NCI-H1092 treated with DMSO at 0.1 percent for 48 hours (cell line): ENCODE measurements around the gene BCL7A.

ENCODE experiments used
- DNase-seq: peaks from one replicate; lab custom pipeline; 2025; lab: John Stamatoyannopoulos, UW

BCL7A gene

DNA sequence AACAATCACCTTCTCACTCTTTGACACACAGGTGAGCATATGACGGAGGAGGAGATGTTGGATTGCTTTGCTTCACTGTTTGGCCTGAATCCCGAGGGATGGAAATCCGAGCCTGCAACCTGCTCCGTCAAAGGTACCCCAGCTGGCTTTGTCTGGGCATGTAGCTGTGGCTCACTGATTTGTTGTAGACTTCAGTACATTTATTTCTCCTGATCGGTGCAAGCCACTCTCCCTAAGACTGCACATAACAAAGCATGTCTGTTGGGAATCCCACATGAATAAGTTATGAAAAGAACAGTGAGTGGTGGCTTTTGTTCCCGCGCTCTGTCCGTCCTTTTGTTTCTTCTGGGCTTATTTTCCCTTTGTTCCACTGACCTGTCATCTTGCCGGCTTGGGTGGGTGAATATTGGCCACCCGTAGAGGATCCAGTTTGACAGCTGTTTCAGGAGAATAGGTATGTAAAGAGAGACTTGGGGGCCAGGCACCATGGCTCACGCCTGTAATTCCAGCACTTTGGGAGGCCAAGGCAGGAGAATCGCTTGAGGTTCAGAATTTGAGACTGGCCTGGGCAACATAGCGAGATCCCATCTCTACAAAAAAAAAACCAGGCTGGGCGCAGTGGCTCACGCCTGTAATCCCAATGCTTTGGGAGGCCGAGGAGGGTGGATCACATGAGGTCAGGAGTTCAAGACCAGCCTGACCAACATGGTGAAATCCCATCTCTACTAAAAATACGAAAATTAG lies 20.0 kb upstream of the BCL7A start:
- DNase-seq: no peak

DNA sequence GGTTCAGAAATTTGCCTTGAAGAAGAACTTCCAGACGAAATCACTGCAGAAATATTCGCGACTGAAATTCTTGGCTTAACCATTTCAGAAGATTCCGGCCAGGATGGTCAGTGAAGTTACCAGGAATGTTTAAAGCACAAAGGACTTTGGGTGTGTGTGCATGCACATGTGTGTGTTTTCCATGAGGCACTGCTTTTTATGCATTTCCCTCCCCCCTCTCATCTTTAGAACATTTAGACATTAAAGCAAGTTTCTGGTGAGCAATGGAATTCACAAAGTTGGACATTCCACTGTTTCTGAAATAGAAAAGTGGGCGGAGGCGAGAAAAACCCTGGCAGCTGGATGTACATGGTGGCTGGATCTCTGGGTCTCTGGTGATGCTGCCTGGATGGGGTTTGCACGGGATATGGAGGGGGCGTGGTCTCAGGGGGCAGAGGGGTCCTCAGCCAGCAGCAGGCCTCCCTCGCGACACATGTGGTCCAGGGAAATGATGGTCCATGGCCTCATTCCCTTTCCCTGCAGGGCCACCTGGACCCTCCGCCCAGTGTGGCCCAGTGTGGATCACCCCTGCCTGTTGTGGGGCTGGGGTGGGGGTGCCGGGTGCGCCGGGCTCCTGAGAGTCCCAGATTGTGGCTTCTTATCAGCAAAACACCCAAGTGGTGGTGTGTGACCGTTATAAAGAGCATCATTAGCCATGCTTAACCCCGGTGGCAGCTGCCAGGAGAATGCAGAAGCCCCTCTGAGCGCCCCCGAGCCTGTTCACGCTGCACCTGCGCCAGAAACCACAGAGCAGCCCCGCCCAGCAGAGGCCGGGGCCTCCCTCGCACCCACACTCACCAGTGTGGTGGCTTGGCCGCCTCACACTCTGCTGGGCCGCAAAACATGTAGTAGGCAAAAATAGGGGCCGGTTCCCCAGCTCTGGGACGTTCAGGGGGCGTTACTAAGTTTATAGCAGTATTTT lies 17.8 kb upstream of the BCL7A start:
- DNase-seq: no peak

- DNase-seq: no peak
Measured at GRCh38 chr12:122004633-122005071, 17.0 kb upstream of the BCL7A start.

GRCh38 chr12:122005252-122005776 lies 16.4 kb upstream of the BCL7A start:
- no peak for DNase-seq

GRCh38 chr12:122006186-122006926 lies 15.3 kb upstream of the BCL7A start:
- no peak for DNase-seq

DNA sequence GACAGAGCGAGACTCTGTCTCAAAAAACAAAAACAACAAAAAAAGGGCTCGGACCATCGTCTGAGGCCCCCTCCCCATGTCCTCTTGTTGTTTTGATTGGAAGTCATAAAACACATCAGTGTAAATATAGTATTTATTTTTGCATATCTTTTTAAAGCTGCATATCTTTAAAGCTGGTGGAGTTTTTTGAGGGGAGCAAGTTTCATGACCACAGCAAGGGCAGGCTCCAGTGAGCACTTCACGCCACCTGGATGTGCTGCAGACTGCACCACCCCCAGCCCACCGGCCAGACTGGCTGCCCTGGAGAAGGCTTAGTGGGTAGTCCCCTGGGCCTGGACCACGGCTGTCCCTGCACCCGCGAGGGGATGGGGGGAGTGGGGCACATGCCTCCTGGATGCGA lies 11.9 kb upstream of the BCL7A start:
- no peak for DNase-seq

- DNase-seq: no peak
Measured at GRCh38 chr12:122012184-122012583, 9.5 kb upstream of the BCL7A start.

DNA sequence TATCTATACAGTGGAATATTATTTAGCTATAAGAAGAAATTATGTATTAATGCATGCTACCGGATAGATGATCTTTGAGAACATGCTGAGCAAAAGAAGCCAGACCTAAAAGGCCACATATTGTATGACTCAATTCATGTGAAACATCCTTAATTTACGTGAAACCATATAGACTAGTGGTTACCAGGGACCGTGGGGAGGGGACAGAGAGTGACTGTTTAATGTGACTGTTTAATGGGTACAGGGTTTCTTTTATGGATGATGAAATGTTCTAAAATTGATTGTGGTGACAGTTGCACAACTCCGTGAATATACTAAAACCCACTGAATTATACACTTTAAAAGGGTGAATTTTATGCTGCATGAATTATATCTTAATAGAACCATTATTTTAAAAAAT lies 8.5 kb upstream of the BCL7A start:
- DNase-seq: no peak

DNA sequence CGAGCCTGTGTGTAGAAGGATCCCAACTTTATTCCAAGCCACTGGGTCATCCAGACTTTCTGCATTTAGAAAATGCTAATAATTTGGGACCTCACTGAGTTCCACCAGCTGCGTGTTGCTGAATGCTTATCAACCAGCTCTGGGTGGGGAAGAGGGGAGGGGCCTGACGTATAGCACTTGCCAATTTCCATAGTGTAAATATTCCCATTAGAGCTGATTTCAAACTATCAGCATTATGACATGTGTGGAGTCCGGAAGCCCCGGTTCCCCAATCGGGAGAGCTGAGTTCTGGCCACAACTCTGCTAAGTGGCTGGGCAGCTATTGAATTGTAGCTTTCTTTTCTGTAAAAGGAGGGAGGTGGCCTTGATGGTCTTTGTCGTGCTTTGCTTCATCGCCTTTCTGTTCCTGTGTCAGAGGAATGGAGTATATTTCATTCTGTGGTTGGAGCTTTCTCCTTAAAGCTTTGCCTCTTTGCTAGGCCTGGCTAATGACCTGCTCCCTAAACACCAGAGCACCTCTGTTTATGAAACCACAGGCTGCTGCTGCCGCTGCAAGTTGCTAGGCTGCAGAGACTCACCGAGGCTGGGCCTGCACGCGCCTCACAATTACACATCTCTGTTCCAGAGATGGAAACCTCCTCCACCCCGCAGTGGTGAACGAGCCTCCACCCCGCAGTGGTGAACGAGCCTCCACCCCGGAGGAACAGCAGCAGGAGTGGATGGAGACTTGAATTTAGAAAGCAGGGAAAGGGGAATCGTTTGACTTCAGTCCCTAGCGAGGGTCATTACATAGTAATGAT lies 7.7 kb upstream of the BCL7A start:
- no peak for DNase-seq

DNA sequence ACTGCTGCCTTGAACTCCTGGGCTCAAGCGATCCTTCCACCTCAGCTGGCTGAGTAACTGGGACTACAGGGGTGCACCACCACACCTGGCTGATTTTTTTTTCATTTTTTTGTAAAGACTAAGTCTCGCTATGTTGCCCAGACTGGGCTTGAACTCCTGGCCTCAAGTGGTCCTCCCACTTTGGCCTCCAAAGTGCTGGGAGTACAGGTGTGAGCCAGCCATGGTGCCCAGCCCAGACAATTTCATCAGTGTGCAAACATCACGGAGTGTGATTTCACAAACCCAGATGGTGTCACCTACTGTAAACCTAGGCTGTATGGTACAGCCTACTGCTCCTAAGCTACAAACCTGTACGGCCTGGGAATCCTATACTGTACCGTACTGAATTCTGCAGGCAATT lies 6.9 kb upstream of the BCL7A start:
- DNase-seq: no peak

GRCh38 chr12:122018457-122018856 lies 3.2 kb upstream of the BCL7A start:
- DNase-seq: no peak

GRCh38 chr12:122018937-122019336 lies 2.7 kb upstream of the BCL7A start:
- DNase-seq: no peak

GRCh38 chr12:122020795-122021192 lies 890 bp upstream of the BCL7A start:
- DNase-seq: no peak

GRCh38 chr12:122021193-122021821 lies 377 bp upstream of the BCL7A start:
- DNase-seq: no peak

DNA sequence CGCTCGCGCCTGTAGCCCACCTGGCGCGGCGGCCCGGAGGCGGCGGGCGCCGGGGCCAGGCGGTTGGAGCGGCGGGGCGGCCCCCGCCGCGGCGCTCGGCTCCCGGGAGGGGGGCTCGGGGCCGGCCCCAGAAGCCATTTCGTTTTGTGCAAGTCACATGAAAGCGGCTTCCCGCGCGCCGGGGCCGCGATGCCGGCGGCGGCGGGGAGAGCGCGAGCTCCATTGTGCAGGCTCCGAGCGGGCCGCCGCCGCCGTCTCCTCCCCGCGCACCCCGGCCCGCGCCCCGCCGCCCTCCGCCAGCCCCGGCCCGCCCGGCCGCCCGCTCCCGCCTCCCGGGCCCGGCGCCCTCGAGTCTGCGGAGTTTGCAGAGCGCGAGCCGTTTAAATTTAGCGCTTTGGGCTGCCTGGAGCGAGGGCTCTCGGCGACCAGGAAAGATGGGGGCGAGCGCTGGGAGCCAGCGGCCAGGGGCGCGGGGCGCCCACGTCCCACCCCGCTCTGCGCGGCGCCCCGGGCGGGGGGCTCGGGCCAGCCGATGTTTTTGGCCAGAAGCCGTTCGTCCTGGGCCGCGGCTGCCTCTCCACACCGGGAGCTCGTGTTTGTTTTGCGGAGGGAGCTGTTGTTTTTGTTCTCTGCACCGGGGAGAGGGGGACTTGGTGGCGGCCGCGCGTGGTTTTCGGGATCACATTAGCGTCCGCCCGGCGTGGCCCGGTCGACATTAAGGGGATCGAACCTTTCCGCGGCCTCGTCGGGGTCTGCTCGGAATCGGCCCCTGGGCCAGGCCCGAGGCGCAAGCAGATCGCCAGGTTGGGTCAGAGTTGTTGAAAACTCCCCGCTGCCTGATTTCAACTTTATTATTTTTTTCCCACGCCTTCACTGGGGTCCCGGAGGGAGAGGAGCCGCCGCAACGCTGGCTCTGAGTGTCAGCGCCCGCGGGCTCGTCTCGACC lies 982 bp downstream of the BCL7A start:
- DNase-seq: peak; percentile 22

GRCh38 chr12:122023339-122024131 lies 1.9 kb downstream of the BCL7A start:
- peak; percentile 35 for DNase-seq

DNA sequence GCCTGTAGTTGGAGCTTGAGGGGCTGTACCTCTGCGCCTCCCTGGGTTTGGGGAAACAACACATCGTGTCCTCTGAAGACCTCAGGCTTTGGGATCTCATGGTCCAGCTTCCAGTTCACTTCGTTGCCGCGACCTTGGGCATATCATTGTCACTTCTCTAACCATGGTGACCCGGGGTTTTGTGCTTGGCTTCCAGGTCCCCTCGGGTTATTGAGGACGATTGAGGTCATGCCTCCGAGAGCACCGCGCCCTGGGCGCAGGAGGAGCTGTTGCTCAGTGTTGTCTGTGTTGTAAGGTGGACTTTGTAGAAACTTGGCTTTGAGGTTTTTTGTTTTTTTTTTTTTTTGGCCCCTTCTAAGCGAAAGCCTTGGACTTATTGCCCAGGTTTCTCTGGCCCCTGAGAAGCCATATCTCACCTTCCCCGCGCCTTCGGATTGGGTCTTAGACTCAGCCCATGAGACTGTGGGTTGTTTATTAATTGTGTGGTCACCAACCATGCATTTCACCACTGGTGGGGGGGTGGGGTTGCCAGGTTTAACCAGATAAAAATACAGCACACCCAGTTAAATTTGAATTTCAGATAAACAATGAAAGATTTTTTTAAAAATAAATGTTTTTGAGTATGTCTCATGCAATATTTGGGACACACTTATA lies 2.6 kb downstream of the BCL7A start:
- no peak for DNase-seq

- no peak for DNase-seq
Measured at GRCh38 chr12:122026706-122027333, 5.1 kb downstream of the BCL7A start.
